ENCODE results near the gene TLL2.

TLL2 gene

DNA sequence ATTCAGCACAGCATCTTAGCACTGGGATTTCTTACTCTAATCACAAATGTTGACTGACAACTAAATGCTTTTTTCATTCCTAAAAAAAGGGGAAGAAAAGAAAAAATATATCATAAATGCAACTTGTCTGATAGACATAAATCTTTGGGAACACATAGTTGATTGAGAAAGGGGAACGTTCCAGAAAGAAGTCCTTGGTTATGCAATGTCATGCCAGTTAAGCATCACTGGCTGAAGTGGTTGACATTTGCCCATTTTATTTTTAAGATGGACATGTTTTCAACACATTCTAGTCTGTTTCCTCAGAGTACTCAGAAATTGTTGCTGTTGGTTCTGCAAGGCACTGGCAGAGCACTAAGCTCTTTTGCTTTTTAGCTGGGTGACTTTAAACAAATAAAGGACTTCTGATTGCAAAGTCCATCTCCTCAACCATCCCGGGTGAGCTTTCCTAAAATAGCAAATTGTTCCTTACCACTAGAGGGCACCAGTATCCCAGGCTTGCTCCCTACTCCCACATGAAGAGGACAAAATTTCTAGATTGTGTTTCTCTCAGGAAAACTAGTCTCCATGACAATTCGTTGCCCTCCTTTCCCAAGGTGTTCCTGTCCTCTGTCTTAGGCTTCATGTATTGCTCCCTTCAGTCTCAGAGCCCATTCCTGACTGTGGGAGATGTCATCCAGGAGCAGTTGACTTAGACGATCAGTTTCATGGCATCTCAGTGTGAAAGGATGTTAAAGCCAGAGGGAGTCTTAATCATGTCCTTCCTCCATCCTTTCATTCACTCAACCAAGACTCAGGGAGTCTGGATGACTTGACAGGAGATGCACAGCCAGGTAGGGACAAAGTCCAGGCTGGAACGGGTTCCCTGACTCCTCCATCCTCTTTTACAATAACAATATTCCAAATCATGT lies 178.9 kb downstream of the TLL2 start:
- no peak for DNase-seq (ENCODE audit: insufficient read length, low spot score)
- no peak for TF ChIP-seq TAF1 (IDR thresholded peaks at IDR 0.05; ENCODE audit: low read depth, low read length)
- no peak for TF ChIP-seq PAX5 (IDR thresholded peaks at IDR 0.05; ENCODE audit: insufficient read depth, low read length, severe bottlenecking)
- no peak for TF ChIP-seq POU2F2 (IDR thresholded peaks at IDR 0.05; ENCODE audit: low read depth, low read length)
- no peak for TF ChIP-seq SPI1 (IDR thresholded peaks at IDR 0.05; ENCODE audit: low read depth, low read length)
- no peak for TF ChIP-seq POLR2AphosphoS5 (IDR thresholded peaks at IDR 0.05; ENCODE audit: low read depth, low read length)
- TF ChIP-seq POLR2A (IDR thresholded peaks at IDR 0.05; ENCODE audit: low read depth, low read length), result no peak
- peak; percentile 57 for FAIRE-seq

DNA sequence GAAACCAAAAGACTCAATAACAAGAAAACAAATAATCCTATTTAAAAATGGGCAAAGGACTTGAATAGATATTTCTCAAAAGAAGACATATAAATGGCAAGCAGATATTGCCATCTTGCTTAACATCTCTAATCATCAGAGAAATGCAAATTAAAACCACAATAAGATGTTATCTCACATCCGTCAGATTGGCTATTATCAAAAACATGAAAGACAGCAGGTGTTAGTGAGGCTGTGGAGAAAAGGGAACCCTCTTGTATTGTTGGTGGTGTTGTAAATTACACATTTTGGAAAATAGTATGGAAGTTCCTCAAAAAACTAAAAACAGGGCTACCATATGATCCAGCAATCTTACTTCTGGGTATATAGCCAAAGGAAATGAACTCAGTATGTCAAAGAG lies 180.6 kb downstream of the TLL2 start:
- FAIRE-seq, result peak; percentile 40
- 0 out of 2 replicates have a peak, but pooled peaks have one; percentile 1 for TF ChIP-seq SPI1 (IDR thresholded peaks at IDR 0.05; ENCODE audit: low read depth, low read length)
- no peak for TF ChIP-seq PAX5 (IDR thresholded peaks at IDR 0.05; ENCODE audit: insufficient read depth, low read length, severe bottlenecking)
- TF ChIP-seq POU2F2 (IDR thresholded peaks at IDR 0.05; ENCODE audit: low read depth, low read length), result no peak
- no peak for TF ChIP-seq POLR2A (IDR thresholded peaks at IDR 0.05; ENCODE audit: low read depth, low read length)
- DNase-seq (ENCODE audit: insufficient read length, low spot score), result no peak

DNA sequence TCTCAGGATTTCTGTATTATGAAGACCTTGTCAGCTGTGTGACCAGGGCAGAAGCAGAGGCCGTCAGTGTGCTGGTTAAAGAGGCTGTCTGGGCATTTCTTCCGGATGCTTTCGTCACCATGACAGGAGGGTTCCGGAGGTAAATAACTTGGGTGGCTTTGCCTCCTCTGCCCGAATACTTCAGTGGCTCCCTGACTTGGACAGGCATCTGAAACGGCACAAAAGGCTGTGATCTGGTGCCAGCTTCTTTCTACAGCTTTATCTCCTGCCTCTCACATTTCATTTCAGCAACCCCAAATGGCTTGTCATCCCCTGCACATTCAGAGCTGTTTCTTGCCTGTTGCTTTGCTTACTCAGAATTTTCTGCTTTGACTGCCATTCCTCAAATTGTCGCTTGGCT lies 186.3 kb downstream of the TLL2 start:
- FAIRE-seq (no peak), DNase-seq (ENCODE audit: insufficient read length, low spot score) (no peak)
- TF ChIP-seq SPI1 (IDR thresholded peaks at IDR 0.05; ENCODE audit: low read depth, low read length), result no peak
- no peak for TF ChIP-seq POLR2A (IDR thresholded peaks at IDR 0.05; ENCODE audit: low read depth, low read length)
- TF ChIP-seq POLR2AphosphoS5 (IDR thresholded peaks at IDR 0.05; ENCODE audit: low read depth, low read length), result no peak
- TF ChIP-seq PAX5 (IDR thresholded peaks at IDR 0.05; ENCODE audit: insufficient read depth, low read length, severe bottlenecking), result no peak
- TF ChIP-seq POU2F2 (IDR thresholded peaks at IDR 0.05; ENCODE audit: low read depth, low read length), result no peak

DNA sequence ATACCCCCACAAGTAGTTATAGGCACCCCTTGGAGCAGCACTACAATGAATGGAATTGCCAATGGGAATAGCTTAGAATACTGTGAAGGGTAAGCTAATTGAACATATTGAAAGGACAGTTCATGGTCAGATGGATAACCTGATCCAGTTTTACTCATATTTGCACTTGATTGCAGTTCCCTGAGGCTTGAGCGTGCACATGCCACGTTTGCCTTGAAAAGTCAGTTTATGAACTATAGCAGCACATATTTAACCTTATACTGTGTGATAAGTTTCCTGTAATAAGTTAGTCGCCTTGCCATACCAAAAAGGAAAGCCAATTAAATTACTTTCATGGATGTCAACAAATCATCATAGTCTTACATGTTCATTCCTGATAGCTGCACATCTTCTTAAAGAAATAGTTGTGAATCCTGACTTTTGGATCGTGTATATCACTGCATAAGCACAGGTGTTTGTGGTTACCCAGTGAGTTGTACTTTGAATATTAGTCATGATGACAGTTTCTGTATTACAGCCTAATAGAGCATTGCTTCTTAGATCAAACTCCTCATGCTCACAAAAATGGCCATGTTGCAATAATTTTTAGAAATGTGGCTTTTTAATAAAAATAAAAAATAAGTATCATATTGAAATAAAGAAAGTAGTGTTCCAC lies 187.9 kb downstream of the TLL2 start:
- TF ChIP-seq POU2F2 (IDR thresholded peaks at IDR 0.05; ENCODE audit: low read depth, low read length) (no peak), POLR2AphosphoS5 (IDR thresholded peaks at IDR 0.05; ENCODE audit: low read depth, low read length) (no peak), POLR2A (IDR thresholded peaks at IDR 0.05; ENCODE audit: low read depth, low read length) (no peak), SPI1 (IDR thresholded peaks at IDR 0.05; ENCODE audit: low read depth, low read length) (no peak), TAF1 (IDR thresholded peaks at IDR 0.05; ENCODE audit: low read depth, low read length) (no peak), PAX5 (IDR thresholded peaks at IDR 0.05; ENCODE audit: insufficient read depth, low read length, severe bottlenecking) (no peak)
- peak; percentile 29 for DNase-seq (ENCODE audit: insufficient read length, low spot score)
- FAIRE-seq, result peak; percentile 91

DNA sequence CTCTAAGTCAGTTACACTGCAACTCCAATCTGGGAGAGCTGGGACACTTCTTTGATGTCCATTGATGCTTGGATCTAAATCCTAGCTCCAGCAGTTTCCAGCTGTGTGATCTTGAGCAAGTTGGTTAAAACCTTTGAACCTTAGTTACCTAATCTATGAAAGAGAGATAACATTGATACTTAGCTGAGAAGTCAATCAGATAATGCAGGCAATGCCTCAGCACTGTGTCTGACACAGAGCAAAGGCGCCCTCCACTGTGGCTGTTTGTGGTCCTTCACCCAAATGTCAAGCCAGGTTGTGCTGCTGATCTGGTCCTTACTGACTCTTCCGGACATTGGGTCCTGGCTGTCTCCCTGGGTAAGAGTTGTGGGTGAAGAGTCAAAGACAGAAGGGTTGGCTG lies 189.3 kb downstream of the TLL2 start:
- TF ChIP-seq POLR2AphosphoS5 (IDR thresholded peaks at IDR 0.05; ENCODE audit: low read depth, low read length) (no peak), POLR2A (IDR thresholded peaks at IDR 0.05; ENCODE audit: low read depth, low read length) (no peak), POU2F2 (IDR thresholded peaks at IDR 0.05; ENCODE audit: low read depth, low read length) (no peak), SPI1 (IDR thresholded peaks at IDR 0.05; ENCODE audit: low read depth, low read length) (no peak), TAF1 (IDR thresholded peaks at IDR 0.05; ENCODE audit: low read depth, low read length) (no peak), PAX5 (IDR thresholded peaks at IDR 0.05; ENCODE audit: insufficient read depth, low read length, severe bottlenecking) (no peak)
- FAIRE-seq, result peak; percentile 57
- DNase-seq (ENCODE audit: insufficient read length, low spot score), result no peak

DNA sequence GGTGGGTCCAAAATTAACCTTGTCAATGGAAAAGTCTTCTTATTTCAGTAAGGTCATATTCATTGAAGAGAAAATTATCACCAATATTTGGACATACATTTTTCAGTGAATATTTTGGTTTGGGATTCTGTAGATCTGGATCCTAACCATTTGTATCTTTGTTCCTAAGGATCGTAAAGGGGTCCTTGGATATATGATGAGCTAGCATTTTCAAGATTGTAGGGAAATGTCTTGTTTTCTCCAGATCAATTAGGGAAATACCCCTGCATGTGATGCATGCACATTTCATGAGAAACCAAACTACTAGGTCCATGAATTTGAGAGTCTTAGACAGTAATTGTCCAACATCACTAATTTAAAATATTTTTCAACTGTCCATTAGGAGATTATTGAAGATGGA lies 191.5 kb downstream of the TLL2 start:
- no peak for FAIRE-seq
- DNase-seq (ENCODE audit: insufficient read length, low spot score), result no peak
- TF ChIP-seq SPI1 (IDR thresholded peaks at IDR 0.05; ENCODE audit: low read depth, low read length) (no peak), POLR2AphosphoS5 (IDR thresholded peaks at IDR 0.05; ENCODE audit: low read depth, low read length) (no peak), PAX5 (IDR thresholded peaks at IDR 0.05; ENCODE audit: insufficient read depth, low read length, severe bottlenecking) (no peak), POLR2A (IDR thresholded peaks at IDR 0.05; ENCODE audit: low read depth, low read length) (no peak), POU2F2 (IDR thresholded peaks at IDR 0.05; ENCODE audit: low read depth, low read length) (no peak), TAF1 (IDR thresholded peaks at IDR 0.05; ENCODE audit: low read depth, low read length) (no peak)

DNA sequence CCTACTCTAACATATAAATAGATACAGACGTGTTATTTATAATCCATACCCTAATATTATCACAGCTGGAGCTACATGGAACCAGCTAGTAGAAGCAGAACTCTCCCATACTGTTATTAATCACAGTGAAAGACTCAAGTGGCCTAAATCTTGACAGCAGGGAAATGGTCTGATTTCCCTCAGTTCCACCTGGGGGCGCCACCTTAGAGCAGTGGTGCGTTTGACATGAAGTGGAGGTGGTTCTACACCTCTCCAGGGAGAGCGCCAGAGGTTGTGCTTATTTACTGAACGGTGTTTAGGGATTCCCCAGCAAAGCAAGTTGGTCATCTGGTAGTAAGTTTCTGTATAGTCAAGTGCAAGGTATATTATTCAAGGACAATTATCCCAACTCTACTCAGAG lies 191.9 kb downstream of the TLL2 start:
- TF ChIP-seq TAF1 (IDR thresholded peaks at IDR 0.05; ENCODE audit: low read depth, low read length), result no peak
- no peak for TF ChIP-seq POU2F2 (IDR thresholded peaks at IDR 0.05; ENCODE audit: low read depth, low read length)
- TF ChIP-seq SPI1 (IDR thresholded peaks at IDR 0.05; ENCODE audit: low read depth, low read length), result no peak
- no peak for TF ChIP-seq POLR2AphosphoS5 (IDR thresholded peaks at IDR 0.05; ENCODE audit: low read depth, low read length)
- TF ChIP-seq POLR2A (IDR thresholded peaks at IDR 0.05; ENCODE audit: low read depth, low read length), result no peak
- TF ChIP-seq PAX5 (IDR thresholded peaks at IDR 0.05; ENCODE audit: insufficient read depth, low read length, severe bottlenecking), result no peak
- no peak for FAIRE-seq
- no peak for DNase-seq (ENCODE audit: insufficient read length, low spot score)

DNA sequence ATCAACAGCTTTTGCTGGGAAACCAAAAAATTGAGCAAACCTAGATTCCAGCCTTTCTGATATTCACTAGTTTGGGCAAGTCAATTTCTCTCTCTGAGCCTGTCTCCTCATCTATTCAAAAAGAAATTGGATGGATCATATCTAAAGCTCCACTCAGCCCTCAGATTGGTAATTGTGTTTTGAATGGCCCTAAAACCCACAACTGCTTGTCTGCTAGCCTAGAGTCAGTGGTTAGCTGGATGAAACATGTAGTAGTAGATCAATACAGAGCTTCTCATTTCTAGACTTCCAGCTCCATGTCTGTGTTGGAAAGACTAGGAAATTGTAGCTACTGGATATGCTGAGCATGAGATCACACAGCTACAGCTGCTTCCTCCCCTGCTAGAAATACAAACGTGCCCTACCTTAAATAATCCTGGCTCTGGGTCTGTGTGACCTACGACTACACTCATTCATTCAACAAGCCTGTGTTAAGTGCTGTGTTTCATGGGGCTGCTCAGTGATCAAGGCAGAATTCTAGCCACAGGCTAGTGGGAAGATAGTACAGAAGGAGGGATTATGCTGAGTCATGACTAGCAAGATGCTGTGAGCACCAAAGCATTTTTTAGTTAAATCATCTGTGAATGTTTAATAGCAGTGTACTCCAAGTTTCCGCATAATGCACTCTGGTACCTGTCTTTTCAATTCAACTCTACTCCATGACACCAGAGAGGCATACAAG lies 193.8 kb downstream of the TLL2 start:
- DNase-seq (ENCODE audit: insufficient read length, low spot score), result no peak
- peak; percentile 84 for FAIRE-seq
- TF ChIP-seq POU2F2 (IDR thresholded peaks at IDR 0.05; ENCODE audit: low read depth, low read length), result no peak
- no peak for TF ChIP-seq POLR2AphosphoS5 (IDR thresholded peaks at IDR 0.05; ENCODE audit: low read depth, low read length)
- no peak for TF ChIP-seq TAF1 (IDR thresholded peaks at IDR 0.05; ENCODE audit: low read depth, low read length)
- no peak for TF ChIP-seq PAX5 (IDR thresholded peaks at IDR 0.05; ENCODE audit: insufficient read depth, low read length, severe bottlenecking)
- no peak for TF ChIP-seq SPI1 (IDR thresholded peaks at IDR 0.05; ENCODE audit: low read depth, low read length)
- no peak for TF ChIP-seq POLR2A (IDR thresholded peaks at IDR 0.05; ENCODE audit: low read depth, low read length)
